Activated naive CD4-positive, alpha-beta T cell treated with anti-CD3 and anti-CD28 coated beads for 36 hours (primary cell): ENCODE measurements around the gene FGD6. TPM values are rescaled to one million over a fixed set of nuclear protein-coding genes. Genes with fewer than 3 reads are reported as not detected.

Experiments
- CTCF ChIA-PET: fragments of 350-600 bp; sonication (Branson Sonifier 250); formaldehyde crosslinking; loops from one replicate; lab custom pipeline; 2021; ENCODE audit warnings: antibody characterized with exemption; lab: Charles Lee
- DNase-seq: peaks from one replicate; pipeline ENCODE4 v3.0.0-alpha.2; 2020
- H3K27ac Mint-ChIP-seq: one replicate; pipeline ENCODE4 v1.8.0; 2021; ENCODE audit warnings: mild to moderate bottlenecking, mixed read lengths
- H3K27me3 Mint-ChIP-seq: one replicate; pipeline ENCODE4 v1.8.0; 2021; ENCODE audit warnings: low read depth, mixed read lengths
- H3K36me3 Mint-ChIP-seq: one replicate; pipeline ENCODE4 v1.8.0; 2021; ENCODE audit warnings: low read depth, mixed read lengths
- H3K4me1 Mint-ChIP-seq: one replicate; pipeline ENCODE4 v1.8.0; 2021; ENCODE audit warnings: low read depth, mixed read lengths
- H3K4me3 Mint-ChIP-seq: one replicate; pipeline ENCODE4 v1.8.0; 2021; ENCODE audit warnings: mild to moderate bottlenecking, moderate library complexity, mixed read lengths
- H3K9me3 Mint-ChIP-seq: one replicate; pipeline ENCODE4 v1.8.0; 2021; ENCODE audit warnings: mixed read lengths
- intact Hi-C: fragments of 100-400 bp; cut with micrococcal nuclease; formaldehyde crosslinking; loops from one replicate; pipeline ENCODE4 v1.15.1; 2023
- total RNA-seq, 2 experiments: library from RNA; stranded (reverse); gene quantifications; one replicate each; pipeline ENCODE4 v1.2.3, GENCODE V29; 2021

Gene FGD6
- total RNA-seq, 2 experiments from 2014 or later, result 2.0 TPM

GRCh38 chr12:95214466-95214865 is 2.8 kb downstream of the FGD6 start:
- H3K27ac Mint-ChIP-seq, result no peak overlapping the region
- no peaks in the 10 kb centered on the region for H3K27me3 Mint-ChIP-seq
- DNase-seq, result no peak
- no peak overlapping the region for H3K4me3 Mint-ChIP-seq
- no peaks in the 10 kb centered on the region for H3K36me3 Mint-ChIP-seq
- no peaks in the 10 kb centered on the region for H3K9me3 Mint-ChIP-seq
- intact Hi-C loops, result no loop called here
- CTCF ChIA-PET, result interaction anchor here (1.1 kb wide), 1 partner anchor 97 kb away, joined by 3 read pairs; no protein-coding TSS in a partner anchor
- peaks cover 14% of the 10 kb centered on the region for H3K4me1 Mint-ChIP-seq

DNA sequence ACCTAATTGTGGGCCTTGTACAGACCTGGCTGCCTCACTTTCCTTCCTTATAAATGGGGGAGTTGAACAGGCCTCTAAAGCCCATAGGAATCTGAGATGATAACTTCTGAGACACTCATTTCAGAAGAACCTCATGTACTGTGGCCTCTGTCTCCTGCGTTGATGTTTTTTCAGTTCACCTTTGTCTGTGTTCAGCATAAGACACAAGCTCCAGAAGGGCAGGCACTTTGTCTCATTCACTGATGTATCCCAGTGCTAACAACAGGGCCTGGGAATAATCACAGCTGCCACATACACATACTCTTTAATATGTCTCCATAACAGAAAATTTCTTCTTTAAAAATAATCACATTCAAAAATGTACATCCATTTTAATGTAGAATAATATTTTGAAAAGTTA is 3.3 kb downstream of the FGD6 start:
- CTCF ChIA-PET, result interaction anchor here (1.4 kb wide), 1 partner anchor 320 kb away, joined by 3 read pairs; no protein-coding TSS in a partner anchor
- no peak overlapping the region for H3K27ac Mint-ChIP-seq

GRCh38 chr12:95213119-95213518 is 4.1 kb downstream of the FGD6 start:
- intact Hi-C loops, result no loop called here
- no peak for DNase-seq
- Mint-ChIP-seq H3K36me3 (no peaks in the 10 kb centered on the region), H3K4me3 (no peak overlapping the region), H3K4me1 (peaks cover 9% of the 10 kb centered on the region), H3K27me3 (no peaks in the 10 kb centered on the region), H3K27ac (no peak overlapping the region), H3K9me3 (no peaks in the 10 kb centered on the region)
- CTCF ChIA-PET, result interaction anchor here (1.4 kb wide), 1 partner anchor 321 kb away, joined by 3 read pairs; no protein-coding TSS in a partner anchor

More for the DNA sequence above, 3.3 kb downstream of the FGD6 start:
- no peaks in the 10 kb centered on the region for H3K36me3 Mint-ChIP-seq
- no peak for DNase-seq
- no peak overlapping the region for H3K4me3 Mint-ChIP-seq
- H3K4me1 Mint-ChIP-seq, result peaks cover 10% of the 10 kb centered on the region
- intact Hi-C loops, result no loop called here
- H3K27me3 Mint-ChIP-seq, result no peaks in the 10 kb centered on the region
- H3K9me3 Mint-ChIP-seq, result no peaks in the 10 kb centered on the region

- no peaks in the 10 kb centered on the region for H3K36me3 Mint-ChIP-seq
- no peak overlapping the region for H3K4me3 Mint-ChIP-seq
- H3K27me3 Mint-ChIP-seq, result no peaks in the 10 kb centered on the region
- CTCF ChIA-PET, result no interaction called here
- no peak overlapping the region for H3K27ac Mint-ChIP-seq
- no peak for DNase-seq
- peaks cover 9% of the 10 kb centered on the region for H3K4me1 Mint-ChIP-seq
- intact Hi-C loops, result no loop called here
- H3K9me3 Mint-ChIP-seq, result no peaks in the 10 kb centered on the region
These were observed 4.7 kb downstream of the FGD6 start for GRCh38 chr12:95212586-95212985.

DNA sequence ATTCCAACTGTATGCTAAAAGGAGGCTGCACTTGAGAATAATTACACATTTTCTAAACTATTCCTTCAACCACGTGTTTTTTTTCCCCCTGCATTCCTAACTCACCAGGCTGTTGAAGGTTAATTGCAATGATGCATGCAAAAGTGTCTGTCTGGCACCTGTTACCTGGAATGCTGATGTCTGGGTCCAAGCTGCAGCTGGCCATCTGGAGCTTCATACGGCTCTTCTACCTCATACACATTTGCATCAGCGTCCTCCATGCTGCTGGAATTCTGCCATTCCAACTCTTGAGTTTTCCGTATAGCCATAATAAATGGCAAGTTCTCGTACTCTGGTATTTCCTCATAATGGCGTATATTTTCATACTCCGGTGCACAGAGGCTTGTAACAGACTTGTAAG is 8.6 kb downstream of the FGD6 start:
- CTCF ChIA-PET, result no interaction called here
- H3K4me1 Mint-ChIP-seq, result peaks cover 8% of the 10 kb centered on the region
- no peaks in the 10 kb centered on the region for H3K27me3 Mint-ChIP-seq
- no peaks in the 10 kb centered on the region for H3K9me3 Mint-ChIP-seq
- no peak overlapping the region for H3K4me3 Mint-ChIP-seq
- intact Hi-C loops, result no loop called here
- no peaks in the 10 kb centered on the region for H3K36me3 Mint-ChIP-seq
- DNase-seq, result no peak
- no peak overlapping the region for H3K27ac Mint-ChIP-seq

DNA sequence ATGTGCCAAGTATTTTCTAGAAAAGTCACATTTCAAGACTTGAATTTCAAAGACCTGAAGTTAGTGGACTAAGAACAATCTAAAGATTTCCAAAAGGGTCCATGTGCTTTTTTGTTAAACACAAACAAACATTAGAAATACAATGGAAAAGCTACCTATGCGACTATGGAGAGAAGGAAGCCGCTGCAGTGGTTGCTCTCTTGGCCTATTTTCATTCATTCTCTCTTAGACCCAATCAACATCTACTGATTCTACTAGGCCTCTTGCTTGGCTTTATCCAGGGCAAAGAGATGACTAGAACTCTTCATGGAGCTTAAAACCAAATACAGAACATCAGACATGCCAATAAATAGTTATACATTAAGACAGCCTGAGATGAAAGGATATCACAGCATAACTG is 9.9 kb downstream of the FGD6 start:
- H3K36me3 Mint-ChIP-seq, result no peaks in the 10 kb centered on the region
- CTCF ChIA-PET, result interaction anchor here (1.1 kb wide), 1 partner anchor 327 kb away, joined by 4 read pairs; no protein-coding TSS in a partner anchor
- intact Hi-C loops, result no loop called here
- H3K4me1 Mint-ChIP-seq, result peaks cover 14% of the 10 kb centered on the region
- H3K4me3 Mint-ChIP-seq, result no peak overlapping the region
- H3K27me3 Mint-ChIP-seq, result no peaks in the 10 kb centered on the region
- DNase-seq, result no peak
- H3K27ac Mint-ChIP-seq, result no peak overlapping the region
- H3K9me3 Mint-ChIP-seq, result no peaks in the 10 kb centered on the region

- H3K4me3 Mint-ChIP-seq, result no peak overlapping the region
- intact Hi-C loops, result no loop called here
- CTCF ChIA-PET, result interaction anchor here (0.6 to 1.1 kb wide), 2 partner anchors 148 to 328 kb away, joined by 4 to 6 read pairs; no protein-coding TSS in a partner anchor
- no peak for DNase-seq
- no peak overlapping the region for H3K27ac Mint-ChIP-seq
- no peaks in the 10 kb centered on the region for H3K9me3 Mint-ChIP-seq
- H3K27me3 Mint-ChIP-seq, result no peaks in the 10 kb centered on the region
- H3K4me1 Mint-ChIP-seq, result peaks cover 14% of the 10 kb centered on the region
- H3K36me3 Mint-ChIP-seq, result no peaks in the 10 kb centered on the region
These were observed 10.4 kb downstream of the FGD6 start for GRCh38 chr12:95206916-95207315.

GRCh38 chr12:95205685-95206084 is 11.6 kb downstream of the FGD6 start:
- Mint-ChIP-seq H3K27ac (no peak overlapping the region), H3K36me3 (no peaks in the 10 kb centered on the region), H3K4me1 (peaks cover 18% of the 10 kb centered on the region), H3K27me3 (no peaks in the 10 kb centered on the region), H3K4me3 (no peak overlapping the region), H3K9me3 (no peaks in the 10 kb centered on the region)
- intact Hi-C loops, result no loop called here
- CTCF ChIA-PET, result interaction anchor here (0.6 kb wide), 1 partner anchor 133 kb away, joined by 3 read pairs; no protein-coding TSS in a partner anchor
- DNase-seq, result no peak

GRCh38 chr12:95205016-95205624 is 12.1 kb downstream of the FGD6 start:
- Mint-ChIP-seq H3K4me1 (peaks cover 20% of the 10 kb centered on the region), H3K9me3 (no peaks in the 10 kb centered on the region), H3K36me3 (no peaks in the 10 kb centered on the region), H3K4me3 (no peak overlapping the region), H3K27me3 (no peaks in the 10 kb centered on the region), H3K27ac (no peak overlapping the region)
- intact Hi-C loops, result no loop called here
- DNase-seq, result no peak
- CTCF ChIA-PET, result no interaction called here

GRCh38 chr12:95204141-95204866 is 13.0 kb downstream of the FGD6 start:
- peak; percentile 23 for DNase-seq
- Mint-ChIP-seq H3K27me3 (no peaks in the 10 kb centered on the region), H3K9me3 (no peaks in the 10 kb centered on the region), H3K27ac (no peak overlapping the region), H3K4me3 (no peak overlapping the region), H3K36me3 (no peaks in the 10 kb centered on the region), H3K4me1 (peaks cover 20% of the 10 kb centered on the region)
- CTCF ChIA-PET, result no interaction called here
- intact Hi-C loops, result no loop called here

- Mint-ChIP-seq H3K4me1 (peaks cover 20% of the 10 kb centered on the region), H3K4me3 (no peak overlapping the region), H3K27ac (no peak overlapping the region), H3K27me3 (no peaks in the 10 kb centered on the region), H3K36me3 (no peaks in the 10 kb centered on the region), H3K9me3 (no peaks in the 10 kb centered on the region)
- intact Hi-C loops, result no loop called here
- DNase-seq, result no peak
- CTCF ChIA-PET, result no interaction called here
These were observed 13.7 kb downstream of the FGD6 start for GRCh38 chr12:95203487-95204030.

DNA sequence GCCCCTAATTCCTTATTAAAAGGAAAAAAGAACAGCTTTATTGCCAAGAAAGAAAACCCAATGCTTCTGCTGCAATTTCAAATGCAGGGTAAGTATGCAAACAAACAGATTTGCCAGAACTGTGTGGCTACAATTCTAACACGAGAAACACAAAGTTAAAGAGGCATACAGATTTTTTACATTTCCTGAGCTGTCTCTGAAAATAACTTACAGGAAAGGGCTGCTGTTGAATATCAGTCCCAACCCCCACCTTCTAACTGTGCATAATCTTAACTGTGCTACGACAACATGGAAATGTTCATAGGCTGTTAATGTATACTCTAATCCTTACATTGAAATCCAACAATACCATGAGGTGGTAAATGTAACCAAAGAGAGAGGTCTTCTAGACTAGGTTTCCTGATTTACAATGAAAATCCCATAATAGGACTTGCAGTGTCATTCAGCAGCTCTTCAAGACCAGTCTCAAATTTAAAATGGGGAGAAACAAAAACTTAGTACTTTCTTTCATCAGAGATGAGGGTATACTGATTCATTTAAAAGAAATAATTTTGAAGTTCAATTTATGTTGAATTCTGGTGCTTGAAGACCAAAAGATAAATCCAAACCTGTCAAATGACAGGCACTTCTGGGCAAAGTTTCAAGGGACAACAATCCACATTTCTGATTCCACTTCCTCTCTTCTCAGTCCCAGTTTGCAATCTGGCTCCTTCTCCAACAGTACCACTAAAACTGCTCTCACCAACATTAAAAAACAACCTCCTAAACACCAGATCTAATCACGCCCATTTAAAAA is 14.4 kb downstream of the FGD6 start:
- H3K4me3 Mint-ChIP-seq, result no peak overlapping the region
- H3K27me3 Mint-ChIP-seq, result no peaks in the 10 kb centered on the region
- intact Hi-C loops, result no loop called here
- H3K36me3 Mint-ChIP-seq, result no peaks in the 10 kb centered on the region
- H3K27ac Mint-ChIP-seq, result no peak overlapping the region
- no peak for DNase-seq
- no peaks in the 10 kb centered on the region for H3K9me3 Mint-ChIP-seq
- CTCF ChIA-PET, result no interaction called here
- peaks cover 20% of the 10 kb centered on the region for H3K4me1 Mint-ChIP-seq
